Measurements from ENCODE around the gene NEUROD2.
A peak's percentile ranks its signal among the peaks of the same experiment; 100 is the strongest.

NEUROD2 gene

GRCh38 chr17:39607851-39608130, at the start of gene NEUROD2:
Gene NEUROD2 (minus strand): TSS chr17:39607920. CDS start chr17:39606599, 1,321 bp downstream.
- DNase-seq (ENCODE audit: low spot score), result no peak

GRCh38 chr17:39655105-39655504, 47.4 kb upstream of the NEUROD2 start:
- no peak for DNase-seq (ENCODE audit: low spot score)

- DNase-seq (ENCODE audit: low spot score), result peak; percentile 77
Observed at GRCh38 chr17:39653662-39654331, 46.1 kb upstream of the NEUROD2 start.

- no peak for DNase-seq (ENCODE audit: low spot score)
Observed at GRCh38 chr17:39653316-39653661, 45.6 kb upstream of the NEUROD2 start.

GRCh38 chr17:39652587-39653315, 45.0 kb upstream of the NEUROD2 start:
- DNase-seq (ENCODE audit: low spot score), result no peak

DNA sequence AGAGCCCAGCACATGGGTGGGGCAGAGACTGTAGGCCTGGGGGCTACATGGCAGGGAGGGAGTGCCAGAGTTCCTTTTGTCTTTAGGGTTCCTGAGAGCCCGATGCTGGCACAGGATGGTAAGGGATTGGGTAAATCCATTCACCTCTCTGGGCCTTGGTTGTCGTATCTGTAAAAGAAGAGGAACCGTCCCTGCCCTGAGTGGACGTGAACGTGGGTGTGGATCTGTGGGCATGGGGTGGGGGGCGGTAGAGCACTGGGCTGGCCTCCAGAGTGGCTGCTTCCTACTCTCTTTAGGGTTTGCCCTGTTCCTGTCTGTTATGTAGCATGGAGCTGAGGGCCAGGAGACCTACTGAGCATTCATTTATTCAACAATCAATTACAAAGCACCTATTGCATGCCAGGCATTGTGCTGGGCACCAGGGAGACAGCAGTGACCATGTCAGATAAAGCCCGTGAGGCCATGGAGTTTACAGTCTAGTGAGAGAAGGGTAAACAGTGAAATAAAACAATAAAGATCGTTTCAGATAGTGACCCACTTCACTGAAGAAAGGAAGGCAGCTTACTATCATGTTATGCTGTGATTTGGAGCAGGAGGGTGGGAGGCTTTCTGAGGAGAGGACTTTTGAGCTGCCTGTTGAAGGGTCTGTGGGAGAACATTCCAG, 44.3 kb upstream of the NEUROD2 start:
- DNase-seq (ENCODE audit: low spot score), result no peak

DNA sequence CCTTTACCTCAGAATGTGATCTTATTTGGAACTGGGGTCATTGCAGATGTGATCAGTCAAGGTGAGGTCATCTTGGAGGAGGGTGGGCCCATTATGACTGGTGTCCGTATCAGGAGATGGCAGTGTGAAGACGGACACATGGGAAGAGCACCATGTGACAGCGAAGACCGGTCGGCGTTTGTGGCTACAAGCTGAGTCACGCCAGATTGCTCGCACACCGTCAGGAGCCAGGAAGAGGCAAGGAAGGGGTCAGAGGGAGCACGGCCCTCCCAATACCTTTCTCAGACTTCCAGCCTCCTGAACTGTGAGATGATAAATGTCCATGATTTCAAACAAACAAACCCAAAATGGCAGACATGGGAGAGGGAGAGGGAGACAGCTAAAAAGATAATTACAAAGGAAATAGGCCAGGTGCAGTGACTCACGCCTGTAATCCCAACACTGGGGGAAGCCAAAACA, 42.4 kb upstream of the NEUROD2 start:
- no peak for DNase-seq (ENCODE audit: low spot score)

DNA sequence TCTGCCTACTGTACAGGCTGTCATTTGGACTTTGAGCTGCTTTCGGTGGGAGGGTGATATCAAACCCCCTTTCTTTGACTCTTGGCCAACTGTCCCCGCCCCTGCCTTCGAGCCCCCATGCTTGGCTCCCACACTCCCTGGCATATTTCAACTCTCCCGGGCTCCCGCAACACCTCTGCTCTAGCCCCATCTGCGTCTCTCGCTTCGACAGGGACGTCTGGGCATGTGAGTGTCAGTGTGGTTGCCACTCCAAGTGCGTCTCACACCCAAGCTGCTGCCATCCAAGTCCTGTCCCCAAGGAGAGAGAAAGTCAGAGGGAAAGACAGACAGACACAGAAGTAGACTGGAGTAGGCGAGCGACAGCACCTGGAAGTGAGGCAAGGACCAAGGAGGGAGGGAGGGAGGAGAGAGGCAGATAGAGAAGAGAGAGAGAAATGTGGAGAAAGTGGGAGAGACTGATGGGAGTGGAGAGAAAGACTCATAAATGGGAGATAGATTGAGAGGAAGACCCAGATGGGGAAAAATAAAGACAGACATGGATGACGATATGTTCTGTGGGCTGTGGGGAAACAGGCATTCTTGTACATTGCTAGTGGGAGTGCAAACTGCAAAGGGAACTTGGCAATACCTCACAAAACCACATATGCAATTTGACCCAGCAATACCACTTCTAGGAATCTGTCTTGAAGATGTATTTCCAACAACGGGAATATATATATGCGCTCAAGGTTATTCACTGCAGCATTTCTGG, 41.1 kb upstream of the NEUROD2 start:
- no peak for DNase-seq (ENCODE audit: low spot score)

GRCh38 chr17:39647256-39647655, 39.5 kb upstream of the NEUROD2 start:
- DNase-seq (ENCODE audit: low spot score), result no peak

DNA sequence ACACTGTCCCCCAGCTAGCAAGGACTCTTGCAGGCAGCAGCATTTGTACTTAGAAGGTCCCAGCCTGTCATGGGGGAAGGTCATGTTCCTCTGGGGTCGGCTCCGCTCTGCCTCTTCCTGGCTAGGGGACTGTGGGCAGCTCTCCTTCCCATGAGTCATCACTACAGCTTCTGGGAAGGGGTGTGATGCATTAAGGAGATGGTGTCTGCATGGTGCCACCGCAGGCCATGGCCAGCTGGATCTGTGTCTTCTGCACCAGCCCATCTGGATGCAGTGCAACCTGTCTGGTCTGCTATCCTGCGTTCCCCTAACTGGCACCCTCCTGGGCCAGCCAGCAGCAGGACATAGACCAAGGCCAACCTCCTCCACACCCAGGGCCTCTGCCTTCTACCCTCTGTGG, 35.6 kb upstream of the NEUROD2 start:
- no peak for DNase-seq (ENCODE audit: low spot score)

DNA sequence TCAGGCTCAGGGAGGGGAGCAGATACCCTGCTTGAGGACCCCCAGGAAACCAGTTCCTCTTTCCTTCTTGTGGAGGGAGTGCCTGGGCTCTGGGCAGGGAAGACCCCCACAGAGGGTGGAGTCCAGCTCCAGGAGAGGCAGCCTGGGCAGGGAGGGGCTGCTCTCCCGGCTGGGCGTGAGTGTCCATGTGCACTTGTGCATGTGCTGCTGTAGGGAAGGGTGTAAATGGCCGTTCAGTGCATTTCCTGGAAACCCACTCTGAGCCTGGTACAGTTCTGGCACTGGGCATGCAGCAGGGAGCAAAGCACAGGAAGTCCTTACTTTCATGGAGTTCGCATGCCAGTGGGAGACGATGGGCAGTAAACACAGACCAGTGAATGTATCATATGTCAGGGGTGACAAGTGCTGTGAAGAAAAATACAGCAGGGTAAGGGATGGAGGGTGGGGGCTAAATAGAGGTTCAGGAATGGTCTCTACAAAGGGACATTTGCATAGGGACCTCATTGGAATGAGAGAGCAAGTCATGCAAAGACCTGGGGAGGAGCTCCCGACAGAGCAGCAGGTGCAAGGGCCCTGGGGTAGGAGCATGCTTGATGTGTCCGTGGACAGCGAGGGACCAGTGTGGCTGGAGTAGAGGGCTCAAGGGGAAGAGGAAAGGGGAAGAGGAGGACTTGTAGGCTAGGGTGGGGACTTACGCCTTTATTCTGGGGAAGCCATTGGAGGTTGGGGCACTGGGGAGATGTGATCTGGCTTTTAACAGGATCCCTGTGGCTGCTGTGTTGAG, 34.8 kb upstream of the NEUROD2 start:
- DNase-seq (ENCODE audit: low spot score), result no peak

GRCh38 chr17:39641883-39642282, 34.2 kb upstream of the NEUROD2 start:
- DNase-seq (ENCODE audit: low spot score), result no peak

- DNase-seq (ENCODE audit: low spot score), result no peak
Observed at GRCh38 chr17:39641097-39641496, 33.4 kb upstream of the NEUROD2 start.

DNA sequence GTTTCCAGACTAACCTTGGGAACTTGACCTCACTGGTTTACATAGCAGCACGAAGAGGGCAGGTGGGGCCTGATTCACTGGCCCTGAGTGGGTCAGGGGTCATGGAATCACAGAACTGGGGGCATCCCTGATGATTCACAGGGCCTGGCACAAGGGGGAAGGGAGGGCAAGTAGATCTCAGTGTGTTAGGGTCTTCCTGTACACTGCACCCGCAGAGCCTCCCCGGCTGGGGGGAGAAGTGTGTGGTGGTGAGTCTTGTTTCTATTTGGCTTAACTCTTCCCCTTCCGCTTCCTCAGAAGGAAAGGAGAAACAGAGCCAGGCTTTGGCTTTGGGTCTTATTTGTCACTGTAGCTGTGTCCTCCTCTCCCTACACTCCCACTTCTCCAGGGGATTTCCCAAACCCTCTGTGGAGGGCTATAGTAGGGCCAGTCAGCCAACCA, 32.9 kb upstream of the NEUROD2 start:
- DNase-seq (ENCODE audit: low spot score), result no peak

DNA sequence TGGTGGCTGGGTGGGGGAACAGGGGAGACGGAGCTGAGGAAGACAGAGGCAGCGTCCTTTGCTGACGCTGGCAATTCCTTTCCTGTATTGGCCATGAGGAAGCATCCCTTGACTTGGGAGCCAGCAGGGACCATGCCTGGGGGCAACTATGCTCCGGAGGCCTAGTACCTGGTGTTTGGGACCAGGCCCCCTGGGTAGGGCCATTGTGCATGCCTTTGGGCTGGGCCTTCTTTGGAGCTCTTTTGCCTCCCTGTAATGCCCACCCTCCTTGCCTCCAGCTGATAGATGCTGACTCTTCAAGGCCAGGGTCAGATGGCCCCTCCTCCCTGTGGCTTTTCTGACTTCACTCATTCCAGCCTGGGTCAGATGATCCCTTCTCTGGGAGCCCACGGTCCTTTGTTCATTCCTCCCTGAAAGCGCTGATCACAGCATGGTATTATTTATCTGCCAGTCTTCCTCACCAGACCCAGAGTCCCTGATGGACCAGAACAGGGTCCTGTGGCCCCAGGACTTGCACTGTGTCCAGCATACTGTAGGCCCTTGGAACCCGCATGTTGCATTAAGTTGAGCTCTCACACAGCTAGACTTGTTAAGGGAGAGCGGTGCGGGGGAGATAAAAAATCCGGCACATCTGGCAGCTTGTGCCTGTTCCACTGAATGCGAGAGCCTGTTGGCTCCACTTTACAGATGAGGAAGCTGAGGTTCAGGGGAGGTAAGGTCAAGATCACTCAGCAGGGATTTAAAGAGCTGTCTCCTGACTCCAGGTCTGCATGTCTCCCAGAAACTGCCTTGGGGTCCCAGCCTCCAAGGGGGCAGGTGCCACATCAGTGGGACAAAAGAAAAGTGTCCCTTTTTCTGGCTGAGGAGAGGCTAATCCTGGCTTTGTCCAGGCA, 32.1 kb upstream of the NEUROD2 start:
- DNase-seq (ENCODE audit: low spot score), result no peak

GRCh38 chr17:39639043-39639442, 31.3 kb upstream of the NEUROD2 start:
- no peak for DNase-seq (ENCODE audit: low spot score)

GRCh38 chr17:39638317-39638716, 30.6 kb upstream of the NEUROD2 start:
- DNase-seq (ENCODE audit: low spot score), result no peak

GRCh38 chr17:39636927-39637736, 29.4 kb upstream of the NEUROD2 start, which contains the start of gene STARD3:
Gene STARD3 (plus strand): TSS chr17:39637144. CDS start chr17:39653532, 16,388 bp downstream.
- DNase-seq (ENCODE audit: low spot score), result peak; percentile 91

DNA sequence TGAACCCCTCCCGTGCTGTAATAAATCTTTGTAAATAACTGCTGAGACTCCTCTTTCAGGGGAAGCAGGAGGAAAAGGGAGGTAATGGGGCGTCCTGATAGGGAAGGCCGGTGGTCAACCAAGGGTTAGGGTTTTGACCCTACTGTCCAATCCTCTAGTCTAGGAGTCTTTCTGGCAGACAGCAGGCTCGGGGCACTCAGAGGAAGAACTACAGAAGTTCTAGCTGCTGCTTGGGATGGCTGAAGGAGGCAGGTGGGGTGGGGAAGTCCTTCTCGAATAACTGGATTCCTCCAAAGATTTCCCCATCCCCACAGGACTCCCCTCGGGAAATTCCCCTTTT, 28.8 kb upstream of the NEUROD2 start:
- no peak for DNase-seq (ENCODE audit: low spot score)

- DNase-seq (ENCODE audit: low spot score), result no peak
Observed at GRCh38 chr17:39635614-39636176, 28.0 kb upstream of the NEUROD2 start.

All from NAMALWA (cell line).